GM20431 (cell line): ENCODE measurements around the gene TRIM25.

Experiments used
- in situ Hi-C: fragments of 300-500 bp; cut with MseI, MboI; formaldehyde crosslinking; loops from one replicate; pipeline ENCODE4 v1.15.0; 2020; ENCODE audit warnings: low sequenced_read_pairs; ENCODE audit not compliant: unreplicated experiment

The TRIM25 gene, protein sequence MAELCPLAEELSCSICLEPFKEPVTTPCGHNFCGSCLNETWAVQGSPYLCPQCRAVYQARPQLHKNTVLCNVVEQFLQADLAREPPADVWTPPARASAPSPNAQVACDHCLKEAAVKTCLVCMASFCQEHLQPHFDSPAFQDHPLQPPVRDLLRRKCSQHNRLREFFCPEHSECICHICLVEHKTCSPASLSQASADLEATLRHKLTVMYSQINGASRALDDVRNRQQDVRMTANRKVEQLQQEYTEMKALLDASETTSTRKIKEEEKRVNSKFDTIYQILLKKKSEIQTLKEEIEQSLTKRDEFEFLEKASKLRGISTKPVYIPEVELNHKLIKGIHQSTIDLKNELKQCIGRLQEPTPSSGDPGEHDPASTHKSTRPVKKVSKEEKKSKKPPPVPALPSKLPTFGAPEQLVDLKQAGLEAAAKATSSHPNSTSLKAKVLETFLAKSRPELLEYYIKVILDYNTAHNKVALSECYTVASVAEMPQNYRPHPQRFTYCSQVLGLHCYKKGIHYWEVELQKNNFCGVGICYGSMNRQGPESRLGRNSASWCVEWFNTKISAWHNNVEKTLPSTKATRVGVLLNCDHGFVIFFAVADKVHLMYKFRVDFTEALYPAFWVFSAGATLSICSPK

GRCh38 chr17:56913867-56914580, at the start of gene TRIM25:
Gene TRIM25, minus strand, starts transcription at chr17:56914049. Its CDS starts 61 bp downstream, at chr17:56913988.
- in situ Hi-C loops = no loop called here

GRCh38 chr17:56960596-56961538, 47.0 kb upstream of the TRIM25 start, which contains the start of gene COIL:
Gene COIL, minus strand, starts transcription at chr17:56961050. Its CDS starts 31 bp downstream, at chr17:56961019.
- in situ Hi-C loops = no loop called here

GRCh38 chr17:56956992-56957391, 43.1 kb upstream of the TRIM25 start:
- in situ Hi-C loops = no loop called here

DNA sequence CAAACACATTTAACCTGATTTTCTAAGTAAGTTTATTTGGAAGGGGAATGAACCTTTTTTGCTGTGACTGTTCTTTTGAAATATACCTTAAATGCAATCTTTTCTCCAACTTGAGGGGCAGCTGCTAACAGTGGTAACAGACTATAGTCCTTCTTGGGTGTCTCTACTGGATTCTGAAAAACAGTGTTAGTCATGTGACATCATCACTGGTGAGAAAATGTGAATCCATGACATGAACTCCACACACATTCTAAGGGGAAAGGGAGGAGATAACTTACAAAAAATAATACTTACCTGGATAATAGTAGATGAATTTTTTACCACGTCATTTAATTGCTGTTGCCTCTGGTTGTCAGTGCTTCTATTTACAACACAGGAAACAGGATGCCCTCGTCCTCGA, 35.7 kb upstream of the TRIM25 start:
- in situ Hi-C loops = loop anchor here (25.0 kb wide), 1 partner anchor 362 kb away; the partner anchor contains the start of gene NOG

- in situ Hi-C loops = loop anchor here (25.0 kb wide), 1 partner anchor 361 kb away; the partner anchor contains the start of gene NOG
Observed at GRCh38 chr17:56948491-56948890, 34.6 kb upstream of the TRIM25 start.

DNA sequence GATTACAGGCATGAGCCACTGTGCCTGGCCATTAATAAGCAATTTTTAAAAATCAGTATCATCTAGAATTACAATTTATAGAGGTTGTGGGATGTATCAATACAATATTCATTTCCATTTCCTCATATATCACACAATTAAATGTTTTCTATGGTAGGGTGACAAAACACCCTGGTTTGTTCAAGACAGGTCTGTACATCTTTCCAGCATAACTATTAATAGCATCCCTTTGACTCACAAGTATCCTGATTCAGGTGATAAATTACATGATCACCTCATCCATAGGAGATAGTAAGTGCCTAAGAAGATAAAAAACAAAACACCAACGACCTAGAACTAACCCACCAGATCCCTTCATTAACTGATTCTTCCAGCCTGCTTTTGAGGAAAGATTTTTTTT, 33.9 kb upstream of the TRIM25 start:
- in situ Hi-C loops = loop anchor here (25.0 kb wide), 1 partner anchor 360 kb away; the partner anchor contains the start of gene NOG

- in situ Hi-C loops = loop anchor here (25.0 kb wide), 1 partner anchor 359 kb away; the partner anchor contains the start of gene NOG
Observed at GRCh38 chr17:56945938-56946505, 32.2 kb upstream of the TRIM25 start.

- in situ Hi-C loops = loop anchor here (25.0 kb wide), 1 partner anchor 356 kb away; the partner anchor contains the start of gene NOG
Observed at GRCh38 chr17:56943505-56944125, 29.8 kb upstream of the TRIM25 start.

DNA sequence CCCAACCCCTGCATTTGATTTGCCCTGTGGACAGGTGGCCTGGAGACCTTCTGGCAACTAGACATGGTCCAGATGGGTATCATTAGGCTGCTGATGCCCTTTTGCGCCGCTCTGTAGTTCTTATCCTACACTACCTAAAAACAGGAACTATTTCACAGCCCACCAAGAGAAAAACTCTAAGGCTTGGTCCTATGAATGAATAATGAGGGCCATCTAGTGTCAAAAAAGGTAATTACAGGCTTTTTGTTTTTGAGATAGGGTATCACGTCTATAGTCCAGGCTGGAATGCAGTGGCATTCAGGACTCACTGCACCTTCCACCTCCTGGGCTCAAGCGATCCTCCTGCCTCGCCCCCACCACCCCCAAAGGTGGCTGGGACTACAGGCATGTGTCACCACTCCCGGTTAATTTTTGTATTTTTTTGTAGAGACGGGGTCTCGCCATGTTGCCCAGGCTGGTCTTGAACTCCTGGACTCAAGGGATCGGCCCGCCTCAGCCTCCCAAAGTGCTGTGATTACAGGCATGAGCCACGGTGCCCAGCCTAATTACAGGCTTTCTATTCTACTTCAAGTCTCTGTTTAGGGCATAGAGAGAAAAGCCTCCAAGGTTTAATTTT, 26.1 kb upstream of the TRIM25 start:
- in situ Hi-C loops = loop anchor here (10.0 to 25.0 kb wide), 2 partner anchors 115 to 353 kb away; partner anchors contain the start of gene NOG

DNA sequence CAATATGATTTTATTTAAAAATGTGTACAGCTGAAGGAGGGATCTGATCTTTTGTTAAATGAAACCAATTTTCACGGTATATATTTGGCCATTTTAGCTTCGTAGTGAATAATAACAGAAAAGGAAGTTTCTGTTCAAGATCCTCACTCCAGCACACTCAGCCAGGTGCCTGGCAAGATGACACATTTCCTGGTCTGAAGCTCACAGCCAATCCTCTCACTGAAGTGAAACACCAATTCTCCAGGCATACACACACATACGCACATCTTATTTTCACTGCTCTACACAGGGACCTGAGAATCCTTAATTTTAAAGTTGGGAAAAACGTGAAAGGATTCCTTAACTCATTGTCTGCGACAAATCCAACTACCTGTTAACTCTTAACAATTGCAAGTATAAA, 24.4 kb upstream of the TRIM25 start:
- in situ Hi-C loops = loop anchor here (10.0 to 25.0 kb wide), 2 partner anchors 113 to 351 kb away; partner anchors contain the start of gene NOG

DNA sequence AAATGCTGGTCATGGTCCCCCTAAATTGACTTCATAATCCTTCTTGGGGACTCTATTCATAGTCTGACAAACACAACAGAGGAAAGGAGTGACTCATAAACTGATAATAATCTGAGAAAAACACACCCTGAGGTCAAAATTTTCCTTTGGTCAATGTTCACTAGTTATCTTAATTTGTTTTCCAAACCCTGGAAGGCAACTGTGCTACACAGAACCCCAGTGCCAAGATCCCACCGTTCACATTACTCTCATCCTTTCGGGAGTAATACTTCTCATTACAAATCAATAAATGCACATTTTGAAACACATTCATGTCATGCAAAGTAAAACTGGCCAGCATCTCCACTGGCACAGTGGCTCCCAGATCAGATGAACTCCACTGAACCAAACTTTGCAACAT, 23.8 kb upstream of the TRIM25 start:
- in situ Hi-C loops = loop anchor here (10.0 to 25.0 kb wide), 2 partner anchors 113 to 350 kb away; partner anchors contain the start of gene NOG

DNA sequence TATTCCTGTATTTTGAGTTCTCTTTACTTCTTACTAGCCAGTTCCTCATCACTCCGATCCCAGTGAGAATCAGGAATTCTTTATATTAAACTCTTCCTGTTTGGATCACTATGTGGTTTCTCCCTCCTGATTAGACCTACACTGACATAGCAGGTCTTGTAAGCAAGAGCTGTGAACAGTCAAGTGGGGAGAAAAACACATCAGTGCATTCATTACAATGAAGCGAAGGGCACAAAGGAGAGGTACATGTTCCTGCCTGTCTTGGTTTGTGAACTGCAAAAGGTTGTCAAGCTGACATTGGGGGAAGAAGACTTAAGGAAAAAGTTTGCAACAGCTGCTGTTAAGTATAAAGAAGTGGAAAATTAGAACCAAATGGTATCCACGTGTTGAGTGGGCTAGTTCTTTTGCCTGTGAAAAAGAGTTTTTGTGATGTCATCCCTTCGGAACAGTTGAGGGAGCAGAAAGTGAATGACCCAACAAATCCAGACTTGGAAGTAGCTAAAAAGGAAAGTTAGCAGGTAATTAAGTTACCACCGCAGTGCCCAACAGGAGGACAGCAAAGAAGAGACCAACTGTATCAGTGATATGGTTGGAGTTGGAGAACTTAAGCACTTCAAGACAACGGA, 23.0 kb upstream of the TRIM25 start:
- in situ Hi-C loops = loop anchor here (10.0 to 25.0 kb wide), 2 partner anchors 112 to 350 kb away; partner anchors contain the start of gene NOG

DNA sequence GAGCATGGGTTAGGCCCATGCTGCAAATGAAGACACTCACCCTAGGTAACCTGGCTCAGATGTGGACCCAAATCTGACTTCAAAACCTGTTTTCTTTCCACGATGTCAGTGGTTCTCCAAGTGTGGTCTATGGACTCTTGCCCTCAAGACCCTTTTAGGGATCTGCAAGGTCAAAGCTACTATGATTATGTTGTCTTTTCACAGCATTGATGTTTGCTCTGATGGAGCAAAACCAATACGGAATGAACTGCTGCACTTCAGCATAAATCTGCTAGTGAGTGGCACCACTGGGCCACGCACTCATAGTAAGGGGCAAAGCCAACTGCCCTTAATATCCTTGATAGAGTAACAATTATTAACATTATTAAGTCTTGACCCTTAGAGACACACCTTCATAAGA, 21.6 kb upstream of the TRIM25 start:
- in situ Hi-C loops = loop anchor here (10.0 to 25.0 kb wide), 2 partner anchors 111 to 348 kb away; partner anchors contain the start of gene NOG

DNA sequence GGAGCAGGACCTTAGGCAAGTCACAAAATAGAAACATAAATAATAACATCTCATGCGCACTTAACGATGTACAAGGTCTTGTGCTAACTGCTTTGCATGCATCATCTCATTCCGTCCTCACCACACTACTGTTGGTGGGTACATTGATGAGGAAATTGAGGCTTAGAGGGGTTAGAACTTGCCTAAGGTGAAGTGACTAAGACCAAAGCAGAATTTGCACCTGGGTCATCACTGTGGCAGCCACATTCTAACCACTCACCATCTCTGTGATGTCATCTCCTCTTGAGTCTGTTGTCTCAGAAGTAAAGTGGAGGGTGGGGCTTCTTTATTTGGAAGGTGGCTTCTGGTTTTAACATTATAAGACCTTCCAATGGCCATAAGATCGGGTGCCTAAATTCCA, 20.4 kb upstream of the TRIM25 start:
- in situ Hi-C loops = loop anchor here (10.0 to 25.0 kb wide), 2 partner anchors 109 to 347 kb away; partner anchors contain the start of gene NOG

DNA sequence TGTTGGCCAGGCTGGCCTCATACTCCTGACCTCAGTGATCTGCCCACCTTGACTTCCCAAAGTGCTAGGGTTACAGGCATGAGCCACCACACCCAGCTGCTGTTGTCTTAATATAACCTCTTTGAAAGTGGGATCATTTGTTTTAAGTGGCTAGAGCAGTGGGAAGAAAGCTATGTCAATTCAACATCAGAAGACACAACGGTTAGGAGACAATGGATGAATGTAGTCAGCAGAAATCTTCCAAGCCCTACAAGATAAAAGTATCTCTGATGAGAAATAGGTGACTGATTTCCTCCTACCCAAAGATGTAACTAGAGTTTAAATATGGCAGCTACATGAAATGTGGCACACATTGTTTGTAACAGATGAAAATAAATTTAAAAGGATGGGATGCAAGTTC, 20.0 kb upstream of the TRIM25 start:
- in situ Hi-C loops = loop anchor here (10.0 to 25.0 kb wide), 2 partner anchors 109 to 347 kb away; partner anchors contain the start of gene NOG

DNA sequence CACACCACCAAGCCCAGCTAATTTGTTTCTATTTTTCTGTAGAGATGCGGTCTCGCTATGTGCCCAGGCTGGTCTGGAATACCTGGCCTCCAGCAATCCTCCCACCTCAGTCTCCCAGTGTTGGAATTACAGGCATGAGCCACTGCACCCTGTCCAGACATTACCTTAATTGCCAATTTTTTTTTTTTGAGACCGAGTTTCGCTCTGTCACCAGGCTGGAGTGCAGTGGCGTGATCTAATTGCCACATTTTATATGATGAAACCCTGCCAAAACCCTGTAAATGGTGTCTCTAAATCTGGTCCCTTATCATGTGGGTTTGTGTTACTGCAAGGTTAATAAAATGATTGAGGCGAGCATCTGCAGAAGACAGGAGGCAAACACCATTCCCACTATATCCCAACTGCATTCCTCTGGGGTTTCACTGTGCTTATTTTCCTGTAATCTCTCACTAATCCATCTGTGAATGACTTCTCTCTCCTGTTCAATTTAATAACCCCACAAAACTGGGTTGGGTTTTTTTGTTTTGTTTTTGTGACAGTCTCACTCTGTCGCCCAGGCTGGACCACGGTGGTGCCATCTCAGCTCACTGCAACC, 19.4 kb upstream of the TRIM25 start:
- in situ Hi-C loops = loop anchor here (10.0 to 25.0 kb wide), 2 partner anchors 108 to 346 kb away; partner anchors contain the start of gene NOG
